CD4-positive, alpha-beta memory T cell (primary cell): Measurements from ENCODE around the gene C19orf25. TPM values are rescaled to one million over a fixed set of nuclear protein-coding genes. Genes with fewer than 3 reads are reported as not detected.

Experiments used
- CTCF ChIA-PET: fragments of 350-600 bp; sonication (Branson Sonifier 250); formaldehyde crosslinking; loops from one replicate; lab custom pipeline; 2021; ENCODE audit warnings: inconsistent platforms; ENCODE audit not compliant: partially characterized antibody; lab: Charles Lee
- POLR2A ChIA-PET: fragments of 350-600 bp; sonication (Branson Sonifier 250); formaldehyde crosslinking; loops from one replicate; lab custom pipeline; 2021; ENCODE audit not compliant: partially characterized antibody; lab: Charles Lee
- DNase-seq, 5 donors: peaks; one replicate each; pipeline versions ENCODE4 v3.0.0 to v3.0.0-alpha.2; 2020 to 2022; ENCODE audit warnings: mixed read lengths in 1 of 5
- H3K27ac ChIP-seq: one replicate; pipeline ENCODE4 v1.7.0; 2013; ENCODE audit warnings: low read depth, low read length
- H3K27me3 ChIP-seq: 2 replicates; pipeline ENCODE4 v1.7.0; 2013; ENCODE audit warnings: mild to moderate bottlenecking, low read length, moderate library complexity; ENCODE audit not compliant: insufficient read depth
- H3K36me3 ChIP-seq: 2 replicates; pipeline ENCODE4 v1.7.0; 2013; ENCODE audit warnings: mild to moderate bottlenecking, low read length, moderate library complexity; ENCODE audit not compliant: insufficient read depth
- H3K4me1 ChIP-seq: 2 replicates; pipeline ENCODE4 v1.7.0; 2013; ENCODE audit warnings: mild to moderate bottlenecking, low read length, moderate library complexity; ENCODE audit not compliant: insufficient read depth
- H3K4me3 ChIP-seq, 2 donors: one replicate each; pipeline ENCODE4 v1.7.0; 2013; ENCODE audit warnings: low read length in 2 of 2, mild to moderate bottlenecking in 1 of 2
- H3K9me3 ChIP-seq, 2 donors: one replicate each; pipeline ENCODE4 v1.7.0; 2013; ENCODE audit warnings: low read length in 2 of 2, control low read depth in 1 of 2; ENCODE audit not compliant: control insufficient read depth in 1 of 2
- H3K27ac Mint-ChIP-seq, 7 donors: one replicate each; pipeline ENCODE4 v1.8.0; 2020 to 2021; ENCODE audit warnings: mixed read lengths in 7 of 7, mild to moderate bottlenecking in 6 of 7, inconsistent platforms in 3 of 7, moderate library complexity in 3 of 7
- H3K27me3 Mint-ChIP-seq, 2 donors: one replicate each; pipeline ENCODE4 v1.8.0; 2020 to 2021; ENCODE audit warnings: mixed read lengths in 2 of 2
- H3K36me3 Mint-ChIP-seq, 2 donors: one replicate each; pipeline ENCODE4 v1.8.0; 2020 to 2021; ENCODE audit warnings: mixed read lengths in 2 of 2, inconsistent platforms in 1 of 2, mild to moderate bottlenecking in 1 of 2
- H3K4me1 Mint-ChIP-seq, 4 donors: one replicate each; pipeline ENCODE4 v1.8.0; 2020 to 2021; ENCODE audit warnings: mixed read lengths in 4 of 4, mild to moderate bottlenecking in 1 of 4
- H3K4me3 Mint-ChIP-seq, 8 donors: one replicate each; pipeline ENCODE4 v1.8.0; 2020 to 2021; ENCODE audit warnings: mixed read lengths in 8 of 8, mild to moderate bottlenecking in 7 of 8, moderate library complexity in 6 of 8, inconsistent platforms in 3 of 8
- H3K9me3 Mint-ChIP-seq, 8 donors: one replicate each; pipeline ENCODE4 v1.8.0; 2020 to 2021; ENCODE audit warnings: mixed read lengths in 8 of 8, mild to moderate bottlenecking in 5 of 8, inconsistent platforms in 3 of 8, moderate library complexity in 1 of 8
- intact Hi-C: fragments of 100-400 bp; cut with micrococcal nuclease; formaldehyde crosslinking; loops from one replicate; pipeline ENCODE4 v1.15.1; 2023
- polyA plus RNA-seq, 2 donors: library from polyadenylated mRNA; unstranded; fragments of 300-500 nt; fragmentation: Illumina TruSeq; gene quantifications; one replicate each; pipeline ENCODE4 v1.2.3, GENCODE V29; 2021
- total RNA-seq, 2 experiments: library from RNA; stranded (reverse); gene quantifications; one replicate each; pipeline ENCODE4 v1.2.3, GENCODE V29; 2021

Gene C19orf25
- total and polyA plus RNA-seq, 4 experiments from 2014 or later = 41.5 to 79.8 (median 58.8) TPM

- H3K4me1 ChIP-seq = peaks cover 37% of the 10 kb centered on the region
- Mint-ChIP-seq H3K4me1 (peaks cover 7 to 48% (median 21%) of the 10 kb centered on the region in 4 donors), H3K9me3 (no peaks in the 10 kb centered on the region), H3K27ac (no peak overlapping the region), H3K36me3 (peaks cover 3 to 7% of the 10 kb centered on the region in 2 donors), H3K27me3 (peaks cover 0 to 1% of the 10 kb centered on the region in 2 donors), H3K4me3 (no peak overlapping the region)
- H3K27me3 ChIP-seq = no peaks in the 10 kb centered on the region
- intact Hi-C loops = no loop called here
- H3K36me3 ChIP-seq = no peaks in the 10 kb centered on the region
- peak in 1 of 5 donors; percentile 31 for DNase-seq
- no peaks in the 10 kb centered on the region for H3K9me3 ChIP-seq
- CTCF ChIA-PET = no interaction called here
- POLR2A ChIA-PET = interaction anchor here (0.7 to 1.3 kb wide), 3 partner anchors 19 to 205 kb away, joined by 3 to 5 read pairs (median 3); partner anchors contain the start of gene CIRBP
- no peak overlapping the region for H3K27ac ChIP-seq
- H3K4me3 ChIP-seq = no peak overlapping the region
Measured at GRCh38 chr19:1474011-1474764, 4.8 kb downstream of the C19orf25 start.

- Mint-ChIP-seq H3K27me3 (peaks cover 0 to 1% of the 10 kb centered on the region in 2 donors), H3K9me3 (no peaks in the 10 kb centered on the region), H3K4me1 (peaks cover 5 to 43% (median 17%) of the 10 kb centered on the region in 4 donors), H3K36me3 (peaks cover 0 to 3% of the 10 kb centered on the region in 2 donors), H3K27ac (peak overlapping the region in 2 of 7 donors; percentile 24 to 60), H3K4me3 (peak overlapping the region in 5 of 8 donors; percentile 29 to 46 (median 42))
- ChIA-PET CTCF (no interaction called here), POLR2A (interaction anchor here (0.7 to 3.0 kb wide), 5 partner anchors 17 to 204 kb away, joined by 3 to 12 read pairs (median 4); partner anchors contain the start of gene CIRBP)
- H3K4me3 ChIP-seq = no peak overlapping the region
- peak in 1 of 5 donors; percentile 16 for DNase-seq
- no peak overlapping the region for H3K27ac ChIP-seq
- no peaks in the 10 kb centered on the region for H3K27me3 ChIP-seq
- no peaks in the 10 kb centered on the region for H3K9me3 ChIP-seq
- no peaks in the 10 kb centered on the region for H3K36me3 ChIP-seq
- peaks cover 38% of the 10 kb centered on the region for H3K4me1 ChIP-seq
- intact Hi-C loops = no loop called here
Measured at GRCh38 chr19:1473085-1473851, 5.7 kb downstream of the C19orf25 start.

GRCh38 chr19:1472231-1473084 is 6.6 kb downstream of the C19orf25 start:
- CTCF ChIA-PET = interaction anchor here (0.6 to 2.6 kb wide), 5 partner anchors 27 to 64 kb away, joined by 3 to 9 read pairs (median 3); no protein-coding TSS in a partner anchor
- H3K27me3 Mint-ChIP-seq = peaks cover 0 to 1% of the 10 kb centered on the region in 2 donors
- intact Hi-C loops = no loop called here
- DNase-seq = no peak
- Histone ChIP-seq H3K36me3 (no peaks in the 10 kb centered on the region), H3K9me3 (no peaks in the 10 kb centered on the region), H3K27ac (no peak overlapping the region), H3K27me3 (no peaks in the 10 kb centered on the region), H3K4me1 (peaks cover 40% of the 10 kb centered on the region), H3K4me3 (no peak overlapping the region)
- H3K9me3 Mint-ChIP-seq = no peaks in the 10 kb centered on the region
- POLR2A ChIA-PET = interaction anchor here (1.1 to 3.1 kb wide), 6 partner anchors 16 to 203 kb away, joined by 3 to 12 read pairs (median 8); partner anchors contain the start of genes CIRBP, PCSK4 and REEP6
- peak overlapping the region in 1 of 7 donors; percentile 24 for H3K27ac Mint-ChIP-seq
- H3K4me1 Mint-ChIP-seq = peaks cover 4 to 35% (median 13%) of the 10 kb centered on the region in 4 donors
- H3K36me3 Mint-ChIP-seq = peaks cover 0 to 1% of the 10 kb centered on the region in 2 donors
- H3K4me3 Mint-ChIP-seq = peak overlapping the region in 5 of 8 donors; percentile 10 to 62 (median 31)

- ChIA-PET CTCF (interaction anchor here (0.6 to 2.6 kb wide), 5 partner anchors 27 to 63 kb away, joined by 3 to 9 read pairs (median 3); no protein-coding TSS in a partner anchor), POLR2A (interaction anchor here (1.1 to 3.1 kb wide), 7 partner anchors 15 to 202 kb away, joined by 3 to 12 read pairs (median 5); partner anchors contain the start of genes CIRBP, PCSK4 and REEP6)
- Mint-ChIP-seq H3K36me3 (no peaks in the 10 kb centered on the region), H3K4me3 (peak overlapping the region in 6 of 8 donors; percentile 10 to 82 (median 74)), H3K4me1 (peaks cover 3 to 29% (median 8%) of the 10 kb centered on the region in 4 donors), H3K9me3 (no peaks in the 10 kb centered on the region), H3K27me3 (peaks cover 0 to 1% of the 10 kb centered on the region in 2 donors), H3K27ac (peak overlapping the region in 1 of 7 donors; percentile 68)
- H3K27me3 ChIP-seq = no peaks in the 10 kb centered on the region
- H3K36me3 ChIP-seq = no peaks in the 10 kb centered on the region
- peaks cover 44% of the 10 kb centered on the region for H3K4me1 ChIP-seq
- no peaks in the 10 kb centered on the region for H3K9me3 ChIP-seq
- intact Hi-C loops = loop anchor here (2.0 kb wide), 2 partner anchors 27 to 43 kb away; no protein-coding TSS in a partner anchor
- DNase-seq = no peak
- peak overlapping the region in 1 of 2 donors; percentile 58 for H3K4me3 ChIP-seq
- no peak overlapping the region for H3K27ac ChIP-seq
Measured at GRCh38 chr19:1471515-1472160, 7.4 kb downstream of the C19orf25 start.

- ChIA-PET CTCF (interaction anchor here (0.9 to 2.6 kb wide), 4 partner anchors 26 to 62 kb away, joined by 3 to 9 read pairs (median 3); no protein-coding TSS in a partner anchor), POLR2A (interaction anchor here (0.6 to 3.1 kb wide), 9 partner anchors 8 to 202 kb away, joined by 3 to 12 read pairs (median 4); partner anchors contain the start of genes C19orf25, CIRBP, PCSK4 and REEP6)
- Histone ChIP-seq H3K4me3 (peak overlapping the region; percentile 57 to 58), H3K27me3 (no peaks in the 10 kb centered on the region), H3K9me3 (no peaks in the 10 kb centered on the region), H3K4me1 (peaks cover 48% of the 10 kb centered on the region), H3K36me3 (no peaks in the 10 kb centered on the region), H3K27ac (no peak overlapping the region)
- H3K4me3 Mint-ChIP-seq = peak overlapping the region; percentile 53 to 84 (median 74)
- no peaks in the 10 kb centered on the region for H3K9me3 Mint-ChIP-seq
- intact Hi-C loops = loop anchor here (2.0 kb wide), 2 partner anchors 26 to 44 kb away; no protein-coding TSS in a partner anchor
- DNase-seq = no peak
- H3K4me1 Mint-ChIP-seq = peaks cover 3 to 23% (median 8%) of the 10 kb centered on the region in 4 donors
- H3K36me3 Mint-ChIP-seq = no peaks in the 10 kb centered on the region
- no peak overlapping the region for H3K27ac Mint-ChIP-seq
- H3K27me3 Mint-ChIP-seq = peaks cover 0 to 1% of the 10 kb centered on the region in 2 donors
Measured at GRCh38 chr19:1471010-1471514, 8.0 kb downstream of the C19orf25 start.
